ENCODE measurements around the gene PLK5.
"Not testable (repeated sequence)": the region's sequence is repeated elsewhere in the genome, so short reads cannot be mapped to it uniquely, and the experiment has no call there.

The PLK5 gene

DNA sequence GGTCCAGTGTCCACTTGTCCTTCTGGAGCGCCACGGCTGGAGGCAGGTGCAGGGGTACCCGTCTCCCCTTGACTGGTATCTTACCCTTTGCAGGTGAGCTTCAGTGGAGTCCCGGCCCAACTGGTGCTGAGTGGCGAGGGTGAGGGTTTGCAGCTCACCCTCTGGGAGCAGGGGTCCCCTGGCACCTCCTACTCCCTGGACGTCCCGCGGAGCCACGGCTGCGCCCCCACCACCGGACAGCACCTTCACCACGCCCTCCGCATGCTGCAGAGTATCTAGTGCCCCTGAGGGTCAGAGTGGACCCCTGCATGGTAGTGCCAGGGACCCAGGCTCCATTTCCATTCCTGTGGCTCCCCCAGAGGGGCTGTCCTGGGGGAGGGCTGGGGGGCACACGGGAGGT lies 11.1 kb downstream of the PLK5 start:
- Histone ChIP-seq H3K4me3 (ENCODE audit: low read length) (no peak overlapping the region), H3K9ac (ENCODE audit: low read length) (no peak overlapping the region)

DNA sequence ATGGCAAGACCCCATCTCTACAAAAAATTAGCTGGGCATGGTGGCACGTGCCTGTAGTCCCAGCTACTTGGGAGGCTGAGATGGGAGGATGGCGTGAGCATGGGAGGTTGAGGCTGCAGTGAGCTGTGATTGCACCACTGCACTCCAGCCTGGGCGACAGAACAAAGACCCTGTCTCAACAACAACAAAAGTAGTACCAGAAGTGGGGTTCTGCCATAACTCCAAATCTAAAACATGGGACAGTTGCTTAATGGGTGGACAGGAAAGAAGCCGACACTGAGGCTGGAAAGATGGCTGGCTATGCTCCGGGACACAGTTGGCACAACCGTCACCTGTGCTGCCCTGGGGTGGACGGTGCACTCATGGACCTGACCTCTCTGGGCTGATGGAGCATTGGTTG lies 11.8 kb downstream of the PLK5 start:
- not testable (repeated sequence) for H3K27me3 ChIP-seq (ENCODE audit: control insufficient read depth, insufficient read depth, low read length); H3K27ac ChIP-seq (ENCODE audit: low read length); H3K36me3 ChIP-seq (ENCODE audit: control insufficient read depth, low read depth, low read length); H3K9me3 ChIP-seq (ENCODE audit: control insufficient read depth, low read depth, low read length); H3K9ac ChIP-seq (ENCODE audit: low read length); H3K4me1 ChIP-seq (ENCODE audit: control insufficient read depth, low read depth, low read length); H3K4me3 ChIP-seq (ENCODE audit: low read length)

More for the DNA sequence above, 11.1 kb downstream of the PLK5 start:
- Histone ChIP-seq H3K4me1 (ENCODE audit: control insufficient read depth, low read depth, low read length) (no peaks in the 10 kb centered on the region), H3K27ac (ENCODE audit: low read length) (no peak overlapping the region), H3K9me3 (ENCODE audit: control insufficient read depth, low read depth, low read length) (no peaks in the 10 kb centered on the region), H3K27me3 (ENCODE audit: control insufficient read depth, insufficient read depth, low read length) (no peaks in the 10 kb centered on the region), H3K36me3 (ENCODE audit: control insufficient read depth, low read depth, low read length) (no peaks in the 10 kb centered on the region)

DNA sequence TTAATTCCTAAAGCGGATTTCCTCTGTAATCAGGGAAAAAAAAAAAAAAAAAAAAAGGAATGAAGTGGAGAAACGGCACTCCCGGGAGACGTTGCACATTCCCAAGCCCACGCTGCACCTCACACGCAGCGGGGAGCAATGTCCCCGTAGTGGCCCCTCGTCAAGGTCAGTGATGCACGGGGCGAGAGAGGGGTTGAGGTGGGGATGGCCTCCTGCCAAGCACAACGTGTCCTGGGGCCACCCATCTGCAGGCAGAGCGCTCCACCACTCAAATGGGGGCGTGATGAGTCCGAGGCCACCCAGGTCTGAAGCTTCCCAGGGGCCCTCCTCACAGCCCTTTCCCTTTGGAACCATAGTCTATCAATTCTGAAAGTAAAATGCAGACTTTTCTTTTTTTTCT lies 15.1 kb downstream of the PLK5 start:
- Histone ChIP-seq H3K4me1 (ENCODE audit: control insufficient read depth, low read depth, low read length) (no peaks in the 10 kb centered on the region), H3K4me3 (ENCODE audit: low read length) (no peak overlapping the region), H3K27me3 (ENCODE audit: control insufficient read depth, insufficient read depth, low read length) (no peaks in the 10 kb centered on the region), H3K9me3 (ENCODE audit: control insufficient read depth, low read depth, low read length) (no peaks in the 10 kb centered on the region), H3K9ac (ENCODE audit: low read length) (no peak overlapping the region), H3K27ac (ENCODE audit: low read length) (no peak overlapping the region), H3K36me3 (ENCODE audit: control insufficient read depth, low read depth, low read length) (no peaks in the 10 kb centered on the region)

DNA sequence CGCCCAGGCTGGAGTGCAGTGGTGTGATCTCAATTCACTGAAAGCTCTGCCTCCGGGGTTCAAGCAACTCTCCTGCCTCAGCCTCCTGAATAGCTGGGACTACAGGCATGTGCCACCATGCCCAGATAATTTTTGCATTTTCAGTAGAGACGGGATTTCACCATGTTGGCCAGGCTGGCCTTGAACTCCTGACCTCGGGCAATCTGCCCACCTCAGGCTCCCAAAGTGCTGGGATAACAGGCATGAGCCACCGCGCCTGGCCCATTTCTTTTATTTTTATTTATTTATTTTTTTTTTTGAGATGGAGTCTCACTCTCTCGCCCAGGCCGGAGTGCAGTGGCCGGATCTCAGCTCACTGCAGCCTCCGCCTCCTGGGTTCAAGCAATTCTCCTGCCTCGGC lies 15.9 kb downstream of the PLK5 start:
- not testable (repeated sequence) for H3K36me3 ChIP-seq (ENCODE audit: control insufficient read depth, low read depth, low read length); H3K27me3 ChIP-seq (ENCODE audit: control insufficient read depth, insufficient read depth, low read length); H3K4me1 ChIP-seq (ENCODE audit: control insufficient read depth, low read depth, low read length); H3K4me3 ChIP-seq (ENCODE audit: low read length); H3K27ac ChIP-seq (ENCODE audit: low read length); H3K9ac ChIP-seq (ENCODE audit: low read length); H3K9me3 ChIP-seq (ENCODE audit: control insufficient read depth, low read depth, low read length)

DNA sequence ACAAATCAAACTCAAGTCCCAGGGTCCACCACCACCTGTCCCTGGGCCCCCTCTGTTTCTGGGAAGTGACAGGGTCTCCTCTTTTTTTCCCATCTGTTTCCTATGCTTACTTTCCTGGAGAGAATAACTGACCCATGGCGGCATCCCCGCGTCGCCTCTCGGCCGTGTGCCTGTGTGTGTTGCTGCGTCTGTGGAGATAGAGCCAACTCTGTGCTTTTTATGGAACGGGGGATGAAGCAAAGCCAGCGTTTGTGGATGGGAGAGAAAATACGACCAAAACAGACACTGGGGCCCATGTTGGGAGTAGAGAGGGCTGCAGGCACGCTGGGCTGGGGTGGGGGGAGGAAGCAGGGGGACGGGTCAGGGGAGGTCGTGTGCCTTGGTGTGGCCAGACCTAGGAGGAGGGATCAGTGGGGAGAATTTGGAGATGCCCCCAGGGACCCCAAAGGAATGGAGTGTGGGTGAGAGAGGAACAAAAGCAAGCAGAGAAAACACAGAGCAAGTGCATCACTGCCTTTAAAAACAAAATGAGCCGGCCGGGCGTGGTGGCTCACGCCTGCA lies 16.6 kb downstream of the PLK5 start:
- peaks cover 1% of the 10 kb centered on the region for H3K27me3 ChIP-seq (ENCODE audit: control insufficient read depth, insufficient read depth, low read length)
- no peaks in the 10 kb centered on the region for H3K4me1 ChIP-seq (ENCODE audit: control insufficient read depth, low read depth, low read length)
- no peaks in the 10 kb centered on the region for H3K36me3 ChIP-seq (ENCODE audit: control insufficient read depth, low read depth, low read length)
- no peak overlapping the region for H3K4me3 ChIP-seq (ENCODE audit: low read length)
- H3K9ac ChIP-seq (ENCODE audit: low read length): no peak overlapping the region
- H3K9me3 ChIP-seq (ENCODE audit: control insufficient read depth, low read depth, low read length): no peaks in the 10 kb centered on the region
- H3K27ac ChIP-seq (ENCODE audit: low read length): no peak overlapping the region

DNA sequence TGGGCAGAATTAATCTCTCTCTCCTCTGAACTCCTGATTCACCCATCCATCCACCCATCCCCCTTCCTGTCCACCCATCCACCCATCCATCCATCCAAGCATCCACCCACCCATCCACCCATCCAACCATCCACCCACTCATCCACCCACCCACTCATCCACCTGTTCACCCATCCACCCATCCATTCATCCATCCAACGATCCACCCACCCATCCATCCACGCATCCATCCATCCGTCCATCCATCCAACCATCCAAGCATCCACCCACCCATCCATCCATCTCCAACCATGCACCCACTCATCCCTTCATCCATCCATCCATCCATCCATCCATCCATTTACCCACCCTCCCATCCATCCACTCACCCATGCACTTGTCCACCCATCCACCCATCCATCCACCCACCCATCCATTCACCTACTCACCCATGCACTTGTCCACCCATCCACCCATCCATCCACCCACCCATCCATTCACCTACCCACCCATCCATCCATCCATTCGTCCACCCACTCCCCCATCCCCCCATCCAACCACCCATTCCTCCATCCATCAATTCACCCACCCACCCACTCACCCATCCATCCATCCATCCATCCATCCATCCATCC lies 25.6 kb downstream of the PLK5 start:
- Histone ChIP-seq H3K27ac (ENCODE audit: low read length) (no peak overlapping the region), H3K36me3 (ENCODE audit: control insufficient read depth, low read depth, low read length) (no peaks in the 10 kb centered on the region), H3K27me3 (ENCODE audit: control insufficient read depth, insufficient read depth, low read length) (peaks cover 7% of the 10 kb centered on the region), H3K9me3 (ENCODE audit: control insufficient read depth, low read depth, low read length) (no peaks in the 10 kb centered on the region), H3K4me3 (ENCODE audit: low read length) (no peak overlapping the region), H3K9ac (ENCODE audit: low read length) (no peak overlapping the region), H3K4me1 (ENCODE audit: control insufficient read depth, low read depth, low read length) (no peaks in the 10 kb centered on the region)

DNA sequence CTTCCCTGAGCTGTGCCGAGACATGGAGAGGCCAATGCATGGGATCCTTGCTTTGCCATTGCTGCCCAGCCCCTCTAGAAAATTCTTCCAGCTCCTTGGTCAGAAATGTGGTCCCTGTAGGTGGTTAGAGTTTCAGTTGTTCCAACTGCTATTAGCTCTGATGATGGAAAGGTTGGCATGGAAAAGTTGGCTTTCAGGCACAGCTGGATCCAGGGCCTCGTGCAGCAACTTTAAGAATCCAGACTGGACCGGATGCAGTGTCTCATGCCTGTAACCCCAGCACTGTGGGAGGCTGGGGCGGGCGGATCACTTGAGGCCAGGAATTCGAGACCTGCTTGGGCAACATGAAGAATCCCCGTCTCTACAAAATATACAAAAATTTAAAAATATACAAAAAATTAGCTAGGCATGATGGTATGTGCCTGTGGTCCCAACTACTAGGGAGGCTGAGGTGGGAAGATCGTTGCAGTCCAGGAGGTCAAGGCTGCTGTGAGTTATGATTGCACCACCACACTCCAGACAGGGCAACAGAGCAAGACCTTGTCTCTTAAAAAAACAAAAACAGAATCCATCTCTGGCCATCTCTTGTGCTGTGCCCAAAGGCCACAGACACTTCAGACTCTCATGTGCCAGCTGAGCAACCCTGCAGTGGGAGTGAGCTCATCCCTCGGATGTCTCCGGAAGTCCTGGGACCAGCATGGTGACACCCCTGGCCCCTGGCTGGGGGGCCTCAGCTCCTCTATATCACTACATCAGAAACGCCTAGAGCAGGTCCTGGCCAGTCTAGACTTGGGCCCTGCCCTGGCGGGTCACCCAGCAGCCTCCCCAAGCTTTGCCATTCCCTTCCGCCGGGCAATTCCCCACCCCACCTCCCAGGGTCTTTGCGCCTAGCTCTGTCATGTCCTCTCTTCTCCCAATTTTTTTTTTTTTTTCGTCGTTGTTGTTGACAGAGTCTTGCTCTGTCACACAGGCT lies 27.5 kb downstream of the PLK5 start:
- no peak overlapping the region for H3K4me3 ChIP-seq (ENCODE audit: low read length)
- no peak overlapping the region for H3K9ac ChIP-seq (ENCODE audit: low read length)
- H3K4me1 ChIP-seq (ENCODE audit: control insufficient read depth, low read depth, low read length): no peaks in the 10 kb centered on the region
- no peaks in the 10 kb centered on the region for H3K9me3 ChIP-seq (ENCODE audit: control insufficient read depth, low read depth, low read length)
- no peaks in the 10 kb centered on the region for H3K36me3 ChIP-seq (ENCODE audit: control insufficient read depth, low read depth, low read length)
- no peaks in the 10 kb centered on the region for H3K27me3 ChIP-seq (ENCODE audit: control insufficient read depth, insufficient read depth, low read length)
- no peak overlapping the region for H3K27ac ChIP-seq (ENCODE audit: low read length)

DNA sequence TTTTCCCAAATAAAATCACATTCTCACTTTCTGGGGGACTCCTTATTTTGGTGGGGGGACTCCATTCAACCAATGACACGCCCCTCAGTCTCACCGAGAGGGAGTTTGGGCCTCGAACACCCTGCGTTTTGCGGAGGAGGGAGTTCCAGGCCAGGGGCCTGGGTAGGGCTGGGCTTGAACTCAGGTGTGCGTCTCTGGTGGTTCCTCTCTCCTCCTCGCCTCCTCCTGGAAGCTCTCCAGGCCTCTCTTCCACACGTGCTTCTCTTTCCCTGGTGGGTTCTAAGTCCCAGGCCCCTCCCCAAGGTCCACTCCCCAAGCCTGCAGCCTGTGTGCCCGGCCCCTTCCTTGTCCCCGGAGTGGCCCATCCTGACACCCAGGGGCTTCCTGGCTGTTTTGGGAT lies 29.5 kb downstream of the PLK5 start:
- no peaks in the 10 kb centered on the region for H3K36me3 ChIP-seq (ENCODE audit: control insufficient read depth, low read depth, low read length)
- H3K9ac ChIP-seq (ENCODE audit: low read length): no peak overlapping the region
- H3K27ac ChIP-seq (ENCODE audit: low read length): no peak overlapping the region
- H3K4me1 ChIP-seq (ENCODE audit: control insufficient read depth, low read depth, low read length): no peaks in the 10 kb centered on the region
- no peaks in the 10 kb centered on the region for H3K9me3 ChIP-seq (ENCODE audit: control insufficient read depth, low read depth, low read length)
- no peaks in the 10 kb centered on the region for H3K27me3 ChIP-seq (ENCODE audit: control insufficient read depth, insufficient read depth, low read length)
- H3K4me3 ChIP-seq (ENCODE audit: low read length): no peak overlapping the region

DNA sequence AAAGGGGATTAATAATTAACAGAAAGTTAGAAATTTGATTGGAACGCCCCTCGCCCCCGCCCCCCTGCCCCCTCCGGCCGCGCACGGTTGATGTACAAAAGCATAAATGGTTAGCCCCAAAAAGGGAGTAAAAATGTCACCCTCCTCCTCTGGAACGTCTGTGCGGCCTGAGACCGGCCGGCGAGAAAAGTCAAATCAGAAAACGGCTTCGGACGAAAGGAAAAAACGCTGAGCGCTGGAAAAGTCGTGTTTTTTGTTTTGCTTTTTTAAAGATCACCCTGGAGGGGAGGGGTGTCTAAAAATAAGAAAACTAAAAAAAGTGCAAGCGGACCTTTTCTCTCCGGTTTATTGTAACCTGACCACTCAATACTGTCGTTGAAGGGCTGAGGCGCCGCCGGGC lies 31.1 kb downstream of the PLK5 start:
- Histone ChIP-seq H3K9ac (ENCODE audit: low read length) (no peak overlapping the region), H3K27me3 (ENCODE audit: control insufficient read depth, insufficient read depth, low read length) (no peaks in the 10 kb centered on the region), H3K9me3 (ENCODE audit: control insufficient read depth, low read depth, low read length) (no peaks in the 10 kb centered on the region), H3K4me1 (ENCODE audit: control insufficient read depth, low read depth, low read length) (no peaks in the 10 kb centered on the region), H3K36me3 (ENCODE audit: control insufficient read depth, low read depth, low read length) (no peaks in the 10 kb centered on the region), H3K27ac (ENCODE audit: low read length) (no peak overlapping the region), H3K4me3 (ENCODE audit: low read length) (no peak overlapping the region)

DNA sequence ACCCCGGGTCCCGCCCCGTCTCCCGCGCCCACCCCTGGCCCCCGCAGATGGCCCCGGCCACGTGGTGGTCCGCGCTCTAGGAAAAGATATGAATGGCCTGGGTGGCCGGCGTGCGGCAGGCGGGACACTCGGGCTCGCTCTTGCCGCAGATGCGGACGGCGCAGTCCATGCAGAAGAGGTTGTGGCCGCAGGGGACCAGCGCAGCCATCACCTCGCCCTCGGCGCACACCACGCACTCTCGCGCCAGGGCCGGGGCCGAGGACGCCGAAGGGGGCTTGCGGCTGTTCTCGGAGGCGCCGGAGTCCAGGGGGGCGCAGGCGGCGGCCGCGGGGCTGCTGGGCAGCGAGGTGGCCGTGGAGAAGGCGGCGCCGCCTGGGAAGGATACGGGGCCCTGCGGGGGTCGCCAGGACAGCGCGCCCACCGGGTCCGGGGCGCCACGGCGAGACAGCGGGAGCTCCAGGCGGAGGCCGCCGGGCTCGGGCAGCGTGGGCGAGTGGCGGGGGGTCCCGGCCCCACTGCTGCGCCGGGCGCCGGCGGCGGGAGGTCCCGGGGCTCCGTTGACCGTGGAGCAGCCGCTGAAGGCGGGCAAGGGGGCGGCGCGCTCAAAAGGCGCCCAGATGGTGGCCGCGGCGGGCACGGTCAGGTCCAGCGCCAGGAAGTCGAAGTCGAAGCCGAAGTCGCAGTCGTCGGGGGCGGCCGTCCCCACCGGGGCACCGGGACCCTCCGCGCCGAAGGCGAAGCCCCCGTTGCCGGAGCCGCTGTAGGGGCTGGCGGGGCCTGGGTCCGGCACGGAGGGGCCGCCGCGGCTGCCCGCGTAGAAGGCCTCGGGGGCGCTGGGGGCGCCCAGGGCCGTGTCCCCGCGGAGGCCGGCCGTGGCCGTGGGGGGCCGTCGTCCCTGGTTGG lies 31.9 kb downstream of the PLK5 start:
- Histone ChIP-seq H3K9me3 (ENCODE audit: control insufficient read depth, low read depth, low read length) (no peaks in the 10 kb centered on the region), H3K27me3 (ENCODE audit: control insufficient read depth, insufficient read depth, low read length) (no peaks in the 10 kb centered on the region), H3K4me3 (ENCODE audit: low read length) (no peak overlapping the region), H3K27ac (ENCODE audit: low read length) (no peak overlapping the region), H3K4me1 (ENCODE audit: control insufficient read depth, low read depth, low read length) (no peaks in the 10 kb centered on the region), H3K9ac (ENCODE audit: low read length) (no peak overlapping the region), H3K36me3 (ENCODE audit: control insufficient read depth, low read depth, low read length) (no peaks in the 10 kb centered on the region)

DNA sequence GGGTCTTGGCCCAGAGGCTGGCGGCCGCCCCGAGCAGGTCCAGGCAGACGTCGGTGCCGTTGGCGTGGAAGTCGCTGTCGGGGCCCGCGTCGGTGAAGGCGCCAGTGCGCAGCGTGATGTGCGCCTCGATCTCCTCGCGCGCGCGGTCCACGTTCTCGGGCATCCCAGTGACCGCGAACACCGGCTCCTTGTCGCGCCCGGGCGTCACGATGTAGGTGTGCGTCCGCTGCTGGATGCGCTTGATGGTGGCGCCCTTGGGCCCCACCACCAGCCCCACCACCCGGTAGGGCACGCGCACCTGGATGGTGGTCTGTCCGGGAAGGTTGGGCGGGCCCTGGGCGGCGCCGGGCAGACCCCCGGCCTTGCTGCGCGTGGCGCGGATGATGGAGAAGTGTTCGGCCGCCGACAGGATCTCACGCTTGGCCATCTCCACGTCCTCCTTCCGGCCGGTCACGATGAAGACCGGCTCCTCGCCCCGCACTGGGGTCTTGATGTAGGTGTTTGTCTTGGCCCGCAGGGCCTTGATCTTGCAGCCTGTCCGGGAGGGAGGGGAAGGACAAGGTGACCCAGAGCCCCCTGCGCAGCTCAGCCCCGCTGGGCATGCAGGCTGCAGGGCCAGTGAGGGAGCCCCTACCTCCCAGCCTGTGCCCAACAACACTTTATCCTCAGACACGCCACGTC lies 32.7 kb downstream of the PLK5 start:
- Histone ChIP-seq H3K27me3 (ENCODE audit: control insufficient read depth, insufficient read depth, low read length) (no peaks in the 10 kb centered on the region), H3K36me3 (ENCODE audit: control insufficient read depth, low read depth, low read length) (no peaks in the 10 kb centered on the region), H3K9ac (ENCODE audit: low read length) (no peak overlapping the region), H3K4me1 (ENCODE audit: control insufficient read depth, low read depth, low read length) (no peaks in the 10 kb centered on the region), H3K9me3 (ENCODE audit: control insufficient read depth, low read depth, low read length) (no peaks in the 10 kb centered on the region), H3K27ac (ENCODE audit: low read length) (no peak overlapping the region), H3K4me3 (ENCODE audit: low read length) (no peak overlapping the region)
